IMR-90 (cell line): ENCODE data around the gene CD44. TPM values are rescaled to one million over a fixed set of nuclear protein-coding genes. Genes with fewer than 3 reads are reported as not detected.

ENCODE experiments used
- ATAC-seq: fragments of 200-7000 bp; cut with Tn5 transposase; 2 replicates; pipeline ENCODE4 v1.9.1; 2020; ENCODE audit warnings: low read depth, mild to moderate bottlenecking, moderate library complexity
- BruUV-seq: library from RNA; stranded (reverse); fragments of 400-500 nt; replicated peaks from 2 replicates; lab custom pipeline; 2021; lab: Mats Ljungman, UMichigan
- CTCF ChIA-PET: fragments of 300-600 bp; formaldehyde crosslinking; extraction: SDS; loops from one replicate; lab custom pipeline; 2021; ENCODE audit warnings: antibody characterized with exemption; lab: Yijun Ruan, JAX
- POLR2A ChIA-PET: fragments of 300-600 bp; sonication (Branson Sonifier 250); formaldehyde crosslinking; loops from one replicate; lab custom pipeline; 2022; ENCODE audit warnings: antibody characterized with exemption; ENCODE audit not compliant: unreplicated experiment; lab: Charles Lee
- DNase-seq: peaks from one replicate; pipeline ENCODE4 v3.0.0; 2013
- H2AFZ ChIP-seq: replicated peaks from 2 replicates; pipeline ENCODE3; 2013; ENCODE audit warnings: low read length, mild to moderate bottlenecking; ENCODE audit not compliant: poor library complexity
- H2AK5ac ChIP-seq: 2 replicates; pipeline ENCODE4 v1.6.1; 2013; ENCODE audit warnings: low read depth, low read length, inconsistent platforms
- H2AK9ac ChIP-seq: replicated peaks from 2 replicates; pipeline ENCODE3; 2013; ENCODE audit warnings: mild to moderate bottlenecking, low read depth, low read length, moderate library complexity; ENCODE audit not compliant: poor library complexity
- H2BK120ac ChIP-seq: 2 replicates; pipeline ENCODE4 v1.6.1; 2013; ENCODE audit warnings: low read depth, low read length, inconsistent platforms
- H2BK15ac ChIP-seq: 3 replicates; pipeline ENCODE4 v1.6.1; 2013; ENCODE audit warnings: low read depth, low read length, inconsistent platforms
- H2BK20ac ChIP-seq: 2 replicates; pipeline ENCODE4 v1.6.1; 2013; ENCODE audit warnings: low read depth, mild to moderate bottlenecking, inconsistent platforms, low read length, moderate library complexity
- H2BK5ac ChIP-seq: 2 replicates; pipeline ENCODE4 v1.6.1; 2013; ENCODE audit warnings: mild to moderate bottlenecking, low read depth, low read length, inconsistent platforms; ENCODE audit not compliant: poor library complexity, severe bottlenecking
- H3K14ac ChIP-seq: replicated peaks from 2 replicates; pipeline ENCODE4 v1.6.1; 2013; ENCODE audit warnings: low read depth, low read length, inconsistent platforms
- H3K18ac ChIP-seq: 2 replicates; pipeline ENCODE4 v1.6.1; 2013; ENCODE audit warnings: low read depth, low read length, control low read depth
- H3K23ac ChIP-seq: 2 replicates; pipeline ENCODE4 v1.6.1; 2013; ENCODE audit warnings: low read depth, low read length, inconsistent platforms
- H3K27ac ChIP-seq: 2 replicates; pipeline ENCODE4 v1.5.1; 2013; ENCODE audit warnings: mild to moderate bottlenecking, control low read depth, low read length; ENCODE audit not compliant: insufficient read depth
- H3K27me3 ChIP-seq: 2 replicates; pipeline ENCODE4 v1.6.1; 2013; ENCODE audit warnings: low read length; ENCODE audit not compliant: control insufficient read depth, insufficient read depth
- H3K36me3 ChIP-seq: 2 replicates; pipeline ENCODE4 v1.6.1; 2013; ENCODE audit warnings: low read length, mixed read lengths; ENCODE audit not compliant: control insufficient read depth, insufficient read depth
- H3K4ac ChIP-seq: 2 replicates; pipeline ENCODE4 v1.6.1; 2013; ENCODE audit warnings: low read depth, low read length, inconsistent platforms
- H3K4me1 ChIP-seq: 2 replicates; pipeline ENCODE4 v1.6.1; 2013; ENCODE audit warnings: low read length, mixed read lengths; ENCODE audit not compliant: control insufficient read depth, insufficient read depth
- H3K4me2 ChIP-seq: 2 replicates; pipeline ENCODE4 v1.6.1; 2013; ENCODE audit warnings: low read depth, mild to moderate bottlenecking, control low read depth, low read length, moderate library complexity
- H3K4me3 ChIP-seq: 2 replicates; pipeline ENCODE4 v1.5.1; 2013; ENCODE audit warnings: low read depth, mild to moderate bottlenecking, control low read depth, low read length, moderate library complexity; ENCODE audit not compliant: insufficient read depth
- H3K56ac ChIP-seq: 2 replicates; pipeline ENCODE4 v1.6.1; 2013; ENCODE audit warnings: low read length, inconsistent platforms; ENCODE audit not compliant: insufficient read depth; ENCODE audit errors: extremely low read depth
- H3K79me1 ChIP-seq, 2 experiments: 2 replicates each; pipeline ENCODE4 v1.6.1; 2013; ENCODE audit warnings: low read length in 2 of 2, inconsistent platforms in 1 of 2, low read depth in 1 of 2
- H3K9ac ChIP-seq: 2 replicates; pipeline ENCODE4 v1.6.1; 2013; ENCODE audit warnings: low read depth, low read length, control low read depth
- H3K9me1 ChIP-seq: 2 replicates; pipeline ENCODE4 v1.6.1; 2013; ENCODE audit warnings: low read length, inconsistent platforms; ENCODE audit not compliant: insufficient read depth
- H3K9me3 ChIP-seq: 2 replicates; pipeline ENCODE4 v1.6.1; 2013; ENCODE audit warnings: low read length; ENCODE audit not compliant: control insufficient read depth, insufficient read depth
- H4K20me1 ChIP-seq: 2 replicates; pipeline ENCODE4 v1.6.1; 2013; ENCODE audit warnings: low read length, inconsistent platforms; ENCODE audit not compliant: insufficient read depth
- H4K5ac ChIP-seq: 2 replicates; pipeline ENCODE4 v1.6.1; 2013; ENCODE audit warnings: mild to moderate bottlenecking, low read depth, low read length, control low read depth
- H4K8ac ChIP-seq, 2 experiments: 2 replicates each; pipeline ENCODE4 v1.6.1; 2013; ENCODE audit warnings: low read depth in 2 of 2, low read length in 2 of 2, control low read depth in 1 of 2, inconsistent platforms in 1 of 2
- H4K91ac ChIP-seq: 2 replicates; pipeline ENCODE4 v1.6.1; 2013; ENCODE audit warnings: low read depth, low read length, inconsistent platforms; ENCODE audit not compliant: insufficient read depth
- BHLHE40 ChIP-seq: fragments of 150-350 bp; IDR thresholded peaks from 2 replicates; pipeline ENCODE4 v1.6.1; 2016; ENCODE audit warnings: mild to moderate bottlenecking, low read depth, low read length
- NFE2L2 ChIP-seq: fragments of 150-350 bp; IDR thresholded peaks from 2 replicates; pipeline ENCODE4 v1.6.1; 2016; ENCODE audit warnings: low read depth, mild to moderate bottlenecking, low read length
- RCOR1 ChIP-seq: IDR thresholded peaks from 2 replicates; pipeline ENCODE4 v1.6.1; 2012; ENCODE audit warnings: mild to moderate bottlenecking, low read length, improper control_type of control experiment; ENCODE audit not compliant: insufficient replicate concordance
- SMC3 ChIP-seq: fragments of 150-350 bp; IDR thresholded peaks from 2 replicates; pipeline ENCODE4 v1.6.1; 2016; ENCODE audit warnings: low read depth, mild to moderate bottlenecking, antibody characterized with exemption, low read length, moderate library complexity
- WGBS, 2 experiments: methylation state at CpG; one replicate each; pipeline versions ENCODE4 v1.1.5 to v1.1.7; 2013; ENCODE audit warnings: missing lambda C conversion rate in 2 of 2; ENCODE audit not compliant: insufficient read length in 1 of 2; ENCODE audit errors: extremely low coverage in 2 of 2; 5-methylcytosine and 5-hydroxymethylcytosine counted together
- dilution Hi-C: fragments of 300-500 bp; cut with HindIII; formaldehyde crosslinking; loops from one replicate; pipeline ENCODE4 v1.14.3; 2018; ENCODE audit warnings: low sequenced_read_pairs; ENCODE audit not compliant: unreplicated experiment
- in situ Hi-C: fragments of 300-500 bp; cut with MboI; formaldehyde crosslinking; loops from 3 replicates; pipeline ENCODE4 v1.14.3; 2019; ENCODE audit warnings: low sequenced_read_pairs, inconsistent platforms, mixed read lengths
- intact Hi-C: fragments of 100-400 bp; cut with micrococcal nuclease; formaldehyde crosslinking; loops from 2 replicates; pipeline ENCODE4 v1.10.0; 2022
- polyA plus RNA-seq, 3 experiments: library from polyadenylated mRNA; depleted of rRNA; stranded (reverse); fragments of >200 nt; gene quantifications; 2 replicates each; pipeline ENCODE4 v1.2.3, GENCODE V29; 2012; ENCODE audit warnings: low replicate concordance in 1 of 3
- total RNA-seq: library from RNA; depleted of rRNA; stranded (reverse); fragments of >200 nt; gene quantifications from 2 replicates; pipeline ENCODE4 v1.2.3, GENCODE V29; 2012
- TF ChIP-seq, protein P1 (sequence below): fragments of 150-350 bp; IDR thresholded peaks from 2 replicates; pipeline ENCODE4 v1.6.1; 2017; ENCODE audit warnings: mild to moderate bottlenecking, antibody characterized with exemption, low read length, low read depth

CD44 gene
- total and polyA plus RNA-seq, 2 of the 4 experiments (the other 2 are of a cell fraction), result 357 to 947 TPM

DNA sequence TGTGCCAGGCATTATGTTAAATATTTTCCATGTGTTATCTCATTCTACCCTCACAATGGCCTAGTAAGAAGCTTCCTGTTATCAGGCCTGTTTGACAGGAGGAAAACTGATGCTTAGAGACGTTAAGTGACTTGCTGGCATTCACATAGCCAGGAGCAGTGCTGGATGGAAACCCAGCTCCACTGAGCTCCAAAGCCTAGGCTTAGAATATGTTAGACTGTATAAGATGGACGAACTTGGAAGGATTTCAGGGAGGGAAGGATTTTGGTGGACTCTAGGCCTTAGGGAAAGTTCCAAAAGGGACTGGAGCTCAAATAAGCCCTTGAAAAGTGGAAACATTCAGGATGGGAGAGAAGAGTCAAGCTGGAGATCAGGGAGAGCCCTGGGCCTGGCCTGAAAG lies 2.1 kb downstream of the CD44 start:
- H3K4ac ChIP-seq, result peak overlapping the region; percentile 98
- peak overlapping the region; percentile 90 for H3K4me2 ChIP-seq
- H4K5ac ChIP-seq, result peak overlapping the region; percentile 56
- peaks cover 34% of the 10 kb centered on the region for H3K36me3 ChIP-seq
- peaks cover 27% of the 10 kb centered on the region for H3K9me1 ChIP-seq
- peak overlapping the region; percentile 90 for H4K91ac ChIP-seq
- CTCF ChIA-PET, result interaction anchor here (1.7 kb wide), 1 partner anchor 111 kb away, joined by 4 read pairs; no protein-coding TSS in a partner anchor
- WGBS, 2 experiments, result 33% methylated on average over 1 of the region's 2 CpGs; no CpG with 5 or more reads in 1 of the 2 experiments
- peak overlapping the region; percentile 74 for H3K4me3 ChIP-seq
- TF ChIP-seq RCOR1 (no peak), BHLHE40 (no peak), SMC3 (no peak), NFE2L2 (no peak)
- TF ChIP-seq, protein P1, sequence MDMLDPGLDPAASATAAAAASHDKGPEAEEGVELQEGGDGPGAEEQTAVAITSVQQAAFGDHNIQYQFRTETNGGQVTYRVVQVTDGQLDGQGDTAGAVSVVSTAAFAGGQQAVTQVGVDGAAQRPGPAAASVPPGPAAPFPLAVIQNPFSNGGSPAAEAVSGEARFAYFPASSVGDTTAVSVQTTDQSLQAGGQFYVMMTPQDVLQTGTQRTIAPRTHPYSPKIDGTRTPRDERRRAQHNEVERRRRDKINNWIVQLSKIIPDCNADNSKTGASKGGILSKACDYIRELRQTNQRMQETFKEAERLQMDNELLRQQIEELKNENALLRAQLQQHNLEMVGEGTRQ, result no peak
- H2BK120ac ChIP-seq, result peak overlapping the region; percentile 50
- H3K27me3 ChIP-seq, result no peaks in the 10 kb centered on the region
- H3K27ac ChIP-seq, result peak overlapping the region; percentile 97
- H3K79me1 ChIP-seq, result peaks cover 7 to 47% of the 10 kb centered on the region in 2 experiments; a peak in 3 of 4 replicates
- peak overlapping the region; percentile 91; the same call in 1 of the 2 replicates for H2AK5ac ChIP-seq
- H2BK5ac ChIP-seq, result peak overlapping the region; percentile 96
- BruUV-seq, result no TSS peak
- H2AFZ ChIP-seq, result peak overlapping the region; percentile 6
- H2BK15ac ChIP-seq, result peak overlapping the region; percentile 48; the same call in 2 of the 3 replicates
- ATAC-seq (no peak), DNase-seq (no peak)
- POLR2A ChIA-PET, result interaction anchor here (0.5 to 4.9 kb wide), 8 partner anchors 51 to 227 kb away, joined by 3 to 44 read pairs (median 4); no protein-coding TSS in a partner anchor
- peak overlapping the region; percentile 59 to 85 for H4K8ac ChIP-seq
- H4K20me1 ChIP-seq, result peaks cover 67% of the 10 kb centered on the region
- peak overlapping the region; percentile 87 for H3K18ac ChIP-seq
- H3K23ac ChIP-seq, result peak overlapping the region; percentile 97
- in situ Hi-C loops (loop anchor here (5.0 kb wide), 1 partner anchor 144 kb away; no protein-coding TSS in a partner anchor), intact Hi-C loops (loop anchor here (5.0 to 10.0 kb wide), 3 partner anchors 76 to 556 kb away; no protein-coding TSS in a partner anchor), dilution Hi-C loops (no loop called here)
- peak overlapping the region; percentile 97 for H3K56ac ChIP-seq
- peak overlapping the region; percentile 84 for H2AK9ac ChIP-seq
- H3K4me1 ChIP-seq, result peaks cover 32% of the 10 kb centered on the region
- peak overlapping the region; percentile 11; the same call in 1 of the 2 replicates for H2BK20ac ChIP-seq
- peak overlapping the region; percentile 88 for H3K9ac ChIP-seq
- peak overlapping the region; percentile 97 for H3K14ac ChIP-seq
- H3K9me3 ChIP-seq, result no peaks in the 10 kb centered on the region
